Muscle layer of duodenum (tissue), 2 donors: ENCODE data around the gene RBM17.

Source experiments
- H3K27ac ChIP-seq: one replicate; pipeline ENCODE4 v1.7.0; 2013; ENCODE audit warnings: mild to moderate bottlenecking, low read length
- H3K27me3 ChIP-seq: one replicate; pipeline ENCODE4 v1.7.0; 2013; ENCODE audit warnings: low read depth, mild to moderate bottlenecking, control low read depth, low read length
- H3K36me3 ChIP-seq, 2 donors: one replicate each; pipeline ENCODE4 v1.7.0; 2013; ENCODE audit warnings: low read length in 2 of 2, control low read depth in 1 of 2, mild to moderate bottlenecking in 1 of 2; ENCODE audit not compliant: insufficient read depth in 2 of 2, control insufficient read depth in 1 of 2
- H3K4me1 ChIP-seq, 2 donors: one replicate each; pipeline ENCODE4 v1.7.0; 2013; ENCODE audit warnings: low read length in 2 of 2, mild to moderate bottlenecking in 2 of 2, control low read depth in 1 of 2, moderate library complexity in 1 of 2; ENCODE audit not compliant: insufficient read depth in 2 of 2, control insufficient read depth in 1 of 2
- H3K4me3 ChIP-seq, 2 donors: one replicate each; pipeline ENCODE4 v1.7.0; 2013; ENCODE audit warnings: low read length in 2 of 2, low read depth in 1 of 2, mild to moderate bottlenecking in 1 of 2
- H3K9me3 ChIP-seq, 2 donors: one replicate each; pipeline ENCODE4 v1.7.0; 2013; ENCODE audit warnings: low read length in 2 of 2, control low read depth in 1 of 2, mild to moderate bottlenecking in 1 of 2; ENCODE audit not compliant: control insufficient read depth in 1 of 2
- donor health status: healthy.

RBM17 gene

GRCh38 chr10:6070660-6071059 lies 18.2 kb upstream of the RBM17 start:
- no peaks in the 10 kb centered on the region for H3K4me1 ChIP-seq
- no peak overlapping the region for H3K27ac ChIP-seq
- no peaks in the 10 kb centered on the region for H3K27me3 ChIP-seq
- H3K9me3 ChIP-seq, result no peaks in the 10 kb centered on the region
- no peaks in the 10 kb centered on the region for H3K36me3 ChIP-seq
- no peak overlapping the region for H3K4me3 ChIP-seq

- no peaks in the 10 kb centered on the region for H3K4me1 ChIP-seq
- no peaks in the 10 kb centered on the region for H3K36me3 ChIP-seq
- no peaks in the 10 kb centered on the region for H3K9me3 ChIP-seq
- no peak overlapping the region for H3K27ac ChIP-seq
- H3K4me3 ChIP-seq, result no peak overlapping the region
- H3K27me3 ChIP-seq, result no peaks in the 10 kb centered on the region
Measured at GRCh38 chr10:6071181-6072175, 17.4 kb upstream of the RBM17 start.

GRCh38 chr10:6072215-6072934 lies 16.5 kb upstream of the RBM17 start:
- H3K4me3 ChIP-seq, result no peak overlapping the region
- H3K27ac ChIP-seq, result no peak overlapping the region
- no peaks in the 10 kb centered on the region for H3K27me3 ChIP-seq
- no peaks in the 10 kb centered on the region for H3K9me3 ChIP-seq
- no peaks in the 10 kb centered on the region for H3K36me3 ChIP-seq
- no peaks in the 10 kb centered on the region for H3K4me1 ChIP-seq

GRCh38 chr10:6074489-6075301 lies 14.1 kb upstream of the RBM17 start:
- Histone ChIP-seq H3K27me3 (no peaks in the 10 kb centered on the region), H3K9me3 (no peaks in the 10 kb centered on the region), H3K4me1 (no peaks in the 10 kb centered on the region), H3K36me3 (no peaks in the 10 kb centered on the region), H3K4me3 (no peak overlapping the region), H3K27ac (no peak overlapping the region)

GRCh38 chr10:6077071-6077675 lies 11.7 kb upstream of the RBM17 start:
- Histone ChIP-seq H3K36me3 (no peaks in the 10 kb centered on the region), H3K4me1 (no peaks in the 10 kb centered on the region), H3K27ac (no peak overlapping the region), H3K4me3 (no peak overlapping the region), H3K9me3 (no peaks in the 10 kb centered on the region), H3K27me3 (no peaks in the 10 kb centered on the region)

- H3K4me3 ChIP-seq, result no peak overlapping the region
- peaks cover 8% of the 10 kb centered on the region for H3K27me3 ChIP-seq
- H3K36me3 ChIP-seq, result no peaks in the 10 kb centered on the region
Measured at GRCh38 chr10:6079044-6079443, 9.8 kb upstream of the RBM17 start.

GRCh38 chr10:6080417-6080973 lies 8.3 kb upstream of the RBM17 start:
- Histone ChIP-seq H3K27me3 (peaks cover 11% of the 10 kb centered on the region), H3K4me1 (no peaks in the 10 kb centered on the region), H3K9me3 (no peaks in the 10 kb centered on the region), H3K27ac (no peak overlapping the region), H3K36me3 (no peaks in the 10 kb centered on the region), H3K4me3 (no peak overlapping the region)

More at GRCh38 chr10:6079044-6079443, 9.8 kb upstream of the RBM17 start:
- no peak overlapping the region for H3K27ac ChIP-seq
- no peaks in the 10 kb centered on the region for H3K9me3 ChIP-seq
- no peaks in the 10 kb centered on the region for H3K4me1 ChIP-seq

GRCh38 chr10:6082496-6083395 lies 6.1 kb upstream of the RBM17 start:
- Histone ChIP-seq H3K27me3 (peaks cover 11% of the 10 kb centered on the region), H3K36me3 (no peaks in the 10 kb centered on the region), H3K9me3 (no peaks in the 10 kb centered on the region), H3K4me1 (peaks cover 0 to 9% of the 10 kb centered on the region in 2 donors), H3K4me3 (no peak overlapping the region), H3K27ac (no peak overlapping the region)

- Histone ChIP-seq H3K4me3 (no peak overlapping the region), H3K27me3 (peaks cover 11% of the 10 kb centered on the region), H3K36me3 (no peaks in the 10 kb centered on the region), H3K4me1 (peaks cover 0 to 14% of the 10 kb centered on the region in 2 donors), H3K27ac (no peak overlapping the region), H3K9me3 (no peaks in the 10 kb centered on the region)
Measured at GRCh38 chr10:6083523-6084475, 5.0 kb upstream of the RBM17 start.
